HT-29 (cell line): Measurements from ENCODE around the gene RETN. TPM values are rescaled to one million over a fixed set of nuclear protein-coding genes. Genes with fewer than 3 reads are reported as not detected.

Experiments
- DNase-seq: peaks from one replicate; pipeline ENCODE4 v3.0.0-alpha.2; 2015; ENCODE audit warnings: low spot score
- total RNA-seq: library from RNA; depleted of rRNA; stranded (reverse); fragments of >200 nt; shearing (Covaris generic); gene quantifications from 2 replicates; pipeline ENCODE4 v1.2.3, GENCODE V29; 2014; rRNA removed

RETN gene
- not detected in 2 replicates for total RNA-seq

DNA sequence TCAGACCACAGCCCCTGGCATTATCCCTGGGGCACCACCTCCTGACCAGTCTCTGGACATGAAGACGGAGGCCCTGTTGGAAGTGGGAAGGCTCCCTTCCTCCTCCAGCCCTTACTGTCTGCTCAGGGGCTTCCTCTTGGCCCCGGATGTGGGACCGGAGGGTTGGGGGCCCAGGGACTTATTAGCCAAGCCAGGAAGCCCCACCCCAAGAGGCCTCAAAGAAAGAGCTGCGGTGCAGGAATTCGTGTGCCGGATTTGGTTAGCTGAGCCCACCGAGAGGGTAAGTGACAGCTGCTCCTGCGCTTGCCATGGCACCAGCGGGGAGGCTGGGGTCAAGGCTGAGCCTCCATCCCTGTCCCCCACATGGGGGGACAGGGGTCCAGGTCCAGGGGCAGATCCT, at the start of gene RETN:
Gene RETN, plus strand, starts transcription at position 208 of the 400 bp plus-strand sequence. CDS start 278 bp downstream, outside the sequence.
- DNase-seq = no peak

DNA sequence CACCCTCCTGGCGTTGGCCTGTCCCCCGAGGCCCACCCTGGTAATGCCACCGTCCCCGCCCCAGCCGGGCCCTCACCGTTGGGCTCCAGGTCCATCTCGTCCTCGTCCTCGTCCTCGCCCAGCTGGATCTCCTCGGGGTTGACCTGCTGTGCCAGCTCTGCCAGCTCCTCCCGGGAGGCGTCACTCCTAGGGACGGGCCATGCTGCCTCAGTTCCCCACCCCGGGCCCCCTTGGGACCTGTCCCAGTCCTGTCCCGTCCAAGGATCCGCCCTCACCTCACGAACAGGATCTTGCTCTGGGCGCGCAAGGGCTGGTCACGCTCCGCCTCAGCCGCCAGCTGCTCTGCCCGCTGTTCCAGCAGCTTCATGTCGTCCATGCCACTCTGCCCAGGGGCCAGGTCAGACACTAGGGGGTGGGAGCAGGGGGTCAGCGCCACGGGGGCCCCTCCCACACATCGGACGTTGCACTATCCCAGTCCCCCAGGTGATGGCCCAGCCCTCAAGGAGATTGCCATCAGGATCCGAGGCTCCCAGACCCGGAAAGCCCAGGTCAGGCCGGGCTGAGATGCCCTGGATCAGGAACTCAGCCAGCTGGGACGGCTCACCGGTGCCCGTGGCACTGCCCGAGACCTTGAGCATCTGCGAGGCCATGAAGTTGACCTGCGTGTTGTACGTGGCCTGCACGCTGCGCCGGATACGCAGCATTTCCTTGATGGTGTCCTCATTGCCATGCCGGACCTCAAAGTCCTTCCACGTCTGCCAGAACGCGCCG, 49.0 kb upstream of the RETN start:
- peak; percentile 41 for DNase-seq

DNA sequence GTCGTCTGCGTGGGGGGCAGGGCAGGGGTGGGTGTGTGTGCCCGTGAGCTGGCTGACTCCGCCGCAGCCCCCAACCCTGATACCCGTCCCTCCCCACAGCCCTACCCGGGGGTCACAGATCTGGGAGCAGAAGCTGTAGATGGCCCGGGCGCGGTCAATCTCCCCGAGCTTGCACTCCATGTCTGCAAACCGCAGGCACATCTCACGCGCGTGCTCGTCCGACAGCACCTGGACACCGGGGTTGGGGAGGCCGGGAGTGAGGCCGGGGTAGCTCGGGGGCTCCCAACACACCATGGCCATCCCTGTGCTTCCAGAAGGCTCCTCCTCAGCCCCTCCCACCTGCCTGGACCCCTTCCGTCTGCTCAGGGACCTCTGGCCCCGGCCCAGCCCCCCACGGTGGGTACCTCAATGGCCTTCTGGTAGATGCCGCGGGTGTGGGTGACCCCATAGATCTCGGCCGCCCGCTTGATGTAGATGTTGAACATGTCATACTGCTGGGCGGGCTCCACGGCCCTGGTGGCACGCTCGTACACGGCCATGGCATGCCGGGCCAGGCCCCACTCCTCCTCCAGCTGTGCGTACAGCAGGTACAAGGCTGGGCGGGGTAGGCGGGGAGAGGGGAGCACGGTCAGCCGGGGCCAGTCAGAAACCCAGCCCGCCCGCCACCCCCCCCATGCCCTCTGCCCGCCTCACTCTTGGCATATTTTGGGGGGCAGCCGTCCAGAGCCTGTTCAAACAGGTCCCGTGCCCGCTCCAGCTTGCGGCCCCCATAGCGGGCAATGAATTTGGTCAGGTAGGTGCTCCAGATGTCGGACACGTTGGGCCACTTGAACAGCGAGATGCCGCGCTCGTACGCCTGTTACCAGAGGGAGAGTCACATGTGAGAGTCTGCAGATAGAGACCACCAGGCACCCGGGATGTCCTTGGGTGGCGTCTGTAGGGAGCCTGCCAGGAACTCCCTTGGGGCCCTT, 48.1 kb upstream of the RETN start:
- DNase-seq = no peak

DNA sequence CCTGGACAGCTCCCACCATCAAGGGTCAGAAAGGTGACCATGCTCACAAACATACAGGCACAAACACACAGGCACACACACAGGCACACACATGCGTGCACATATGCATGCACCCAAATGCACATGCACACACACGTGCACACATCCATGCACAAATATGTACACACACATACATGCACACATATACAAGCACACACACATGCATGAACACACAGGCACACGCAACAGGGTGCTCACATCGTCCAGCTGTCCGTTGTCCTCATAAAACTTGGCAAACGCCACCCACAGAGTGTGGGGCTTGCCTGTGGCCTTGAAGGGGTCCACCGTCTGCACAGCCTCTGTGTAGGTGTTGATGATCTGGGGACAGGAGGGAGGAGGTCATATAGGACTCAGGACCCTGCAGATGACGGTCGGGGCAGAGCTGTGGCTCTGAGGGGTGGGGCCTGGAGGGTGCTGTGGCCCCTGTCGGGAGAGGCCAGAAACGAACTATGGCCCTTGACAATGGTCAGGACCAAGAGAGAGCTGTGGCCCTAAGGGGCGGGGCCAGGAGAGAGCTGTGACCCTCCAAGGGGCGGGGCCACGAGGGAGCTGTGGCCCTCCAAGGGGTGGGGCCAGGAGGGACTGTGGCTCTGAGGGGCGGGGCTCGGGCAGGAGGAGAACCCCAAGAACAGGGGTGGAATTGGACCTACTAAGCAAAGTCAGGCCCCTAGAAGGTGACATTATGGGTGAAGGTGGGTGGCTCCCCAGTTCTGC, 45.7 kb upstream of the RETN start:
- DNase-seq = no peak

GRCh38 chr19:7623725-7624603, 44.9 kb upstream of the RETN start:
- DNase-seq = no peak

- DNase-seq = no peak
Observed at GRCh38 chr19:7624810-7625209, 44.0 kb upstream of the RETN start.

GRCh38 chr19:7625763-7626372, 43.0 kb upstream of the RETN start:
- no peak for DNase-seq

DNA sequence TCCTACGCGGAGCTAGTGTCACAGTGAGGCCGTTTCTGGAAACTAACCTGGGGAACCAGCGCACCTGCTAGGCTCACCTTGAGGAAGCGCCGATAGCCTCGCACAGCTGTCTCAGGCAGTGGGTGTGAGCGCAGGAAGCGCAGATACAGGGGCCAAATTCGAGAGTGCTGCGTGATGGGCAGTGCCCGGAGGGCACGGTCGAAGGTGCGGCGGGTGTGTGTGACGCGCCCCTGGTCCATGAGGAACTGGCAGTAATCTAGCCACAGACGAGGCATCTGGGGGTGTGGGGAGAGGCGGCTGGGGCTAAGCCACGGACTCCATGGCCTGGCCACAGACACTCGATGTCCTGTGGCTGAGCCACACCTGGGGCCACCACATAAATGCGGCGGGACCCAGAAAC, 41.7 kb upstream of the RETN start:
- DNase-seq = no peak

DNA sequence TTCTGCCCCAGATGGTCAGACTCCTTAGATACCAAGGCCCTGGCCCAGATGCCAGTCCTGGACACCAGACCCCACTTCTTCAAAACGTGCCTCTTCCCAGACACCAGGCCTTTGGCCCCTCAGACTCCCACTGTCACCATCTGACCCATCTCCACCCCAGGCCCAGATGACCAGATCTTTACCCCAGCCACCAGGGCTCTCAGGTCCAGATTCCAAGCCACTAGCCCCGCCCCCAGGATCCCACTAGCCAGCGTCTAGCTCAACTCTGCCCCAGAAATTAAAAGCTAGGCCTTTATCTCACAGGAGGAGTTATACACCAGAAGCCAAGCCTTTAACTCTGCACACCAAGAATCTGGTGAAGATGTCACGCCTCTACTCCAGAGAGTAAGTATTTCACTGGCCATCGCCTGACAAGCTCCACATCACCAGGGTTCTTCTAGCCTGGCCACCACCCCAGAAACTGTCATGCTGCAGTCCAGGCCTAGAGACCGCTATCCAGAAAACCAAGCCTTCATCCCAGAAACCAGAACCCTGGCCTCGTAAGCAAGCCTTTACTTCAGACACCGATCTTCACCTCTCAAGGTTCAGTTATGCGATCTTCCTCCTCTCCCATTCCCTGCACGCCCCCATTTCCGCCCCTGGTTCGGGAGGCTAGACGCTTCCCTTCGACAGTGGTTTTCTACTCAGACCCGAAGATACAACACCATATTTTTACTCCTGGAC, 40.1 kb upstream of the RETN start:
- DNase-seq = no peak

- peak; percentile 94 for DNase-seq
Observed at GRCh38 chr19:7629347-7630054, 39.3 kb upstream of the RETN start, which contains the start of the genes PET100 and XAB2. Gene PET100, plus strand, starts transcription at chr19:7629793. Its CDS starts 41 bp downstream, at chr19:7629834. Gene XAB2, minus strand, starts transcription at chr19:7629545. Its CDS starts 18 bp downstream, at chr19:7629527.

GRCh38 chr19:7631577-7631976, 37.3 kb upstream of the RETN start:
- DNase-seq = no peak

DNA sequence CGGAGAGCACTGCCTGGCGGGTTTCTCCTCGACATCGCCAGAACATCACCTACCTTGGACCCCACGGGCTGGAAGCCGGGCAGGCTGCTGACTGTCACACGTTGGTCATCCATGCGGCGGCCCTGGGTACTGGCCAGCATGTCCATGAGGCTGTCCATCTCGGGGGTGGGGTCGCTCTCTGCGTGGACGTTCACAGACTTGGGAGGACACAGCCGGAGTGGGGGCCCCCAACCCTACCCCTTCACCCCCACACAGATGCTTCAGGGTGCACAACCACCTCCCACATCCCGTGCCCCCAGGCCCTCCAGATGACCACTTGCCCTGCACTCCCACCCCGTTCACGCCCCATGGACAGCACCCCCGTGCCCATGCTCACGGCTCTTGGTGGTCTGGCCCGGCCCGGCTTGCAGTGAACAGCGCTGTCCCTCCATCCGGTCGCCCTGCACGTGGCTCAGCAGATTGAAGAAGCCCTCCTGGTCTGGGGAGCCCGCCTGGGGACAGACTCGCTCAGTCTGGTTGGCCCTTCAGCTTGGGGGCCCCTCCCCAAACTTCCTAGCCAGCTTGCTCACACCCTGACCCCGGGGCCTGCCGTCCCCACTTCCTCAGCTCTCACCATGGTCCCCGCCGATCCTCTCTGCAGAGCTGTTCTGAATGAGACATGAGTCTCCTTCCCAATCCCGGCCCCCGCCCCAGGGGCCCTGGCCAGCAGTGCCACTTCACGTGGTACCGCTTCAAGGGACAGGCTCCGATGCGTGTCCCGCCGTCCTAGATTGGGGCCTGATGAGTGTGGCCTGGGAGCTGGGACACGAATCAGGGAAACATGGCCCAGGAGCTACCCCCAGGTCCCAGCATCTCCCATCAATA, 36.3 kb upstream of the RETN start:
- DNase-seq = no peak

GRCh38 chr19:7633698-7634097, 35.2 kb upstream of the RETN start, which contains the start of gene PCP2:
Gene PCP2, minus strand, starts transcription at chr19:7633719. Its CDS starts 262 bp downstream, at chr19:7633457.
- no peak for DNase-seq

DNA sequence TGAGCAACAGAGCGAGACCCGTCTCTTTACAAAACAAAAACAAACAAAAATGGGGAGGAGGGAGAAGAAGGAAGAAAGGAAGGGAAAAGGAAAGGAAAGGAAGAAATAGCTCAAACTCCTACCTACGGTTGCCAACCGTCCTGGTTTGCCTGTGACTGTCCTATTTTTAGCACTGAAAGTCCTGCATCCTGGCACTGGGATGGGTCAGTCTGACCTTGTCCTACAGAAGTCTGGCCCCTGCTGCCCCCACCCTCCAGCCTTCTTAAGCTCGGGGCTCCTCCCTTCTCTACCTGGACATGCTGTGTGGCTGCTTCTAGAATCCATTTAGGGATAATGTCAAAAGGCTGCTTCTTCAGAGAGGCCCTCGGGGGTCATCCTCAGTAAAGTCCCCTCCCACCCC, 33.2 kb upstream of the RETN start:
- no peak for DNase-seq

GRCh38 chr19:7636317-7636690, 32.5 kb upstream of the RETN start:
- no peak for DNase-seq

DNA sequence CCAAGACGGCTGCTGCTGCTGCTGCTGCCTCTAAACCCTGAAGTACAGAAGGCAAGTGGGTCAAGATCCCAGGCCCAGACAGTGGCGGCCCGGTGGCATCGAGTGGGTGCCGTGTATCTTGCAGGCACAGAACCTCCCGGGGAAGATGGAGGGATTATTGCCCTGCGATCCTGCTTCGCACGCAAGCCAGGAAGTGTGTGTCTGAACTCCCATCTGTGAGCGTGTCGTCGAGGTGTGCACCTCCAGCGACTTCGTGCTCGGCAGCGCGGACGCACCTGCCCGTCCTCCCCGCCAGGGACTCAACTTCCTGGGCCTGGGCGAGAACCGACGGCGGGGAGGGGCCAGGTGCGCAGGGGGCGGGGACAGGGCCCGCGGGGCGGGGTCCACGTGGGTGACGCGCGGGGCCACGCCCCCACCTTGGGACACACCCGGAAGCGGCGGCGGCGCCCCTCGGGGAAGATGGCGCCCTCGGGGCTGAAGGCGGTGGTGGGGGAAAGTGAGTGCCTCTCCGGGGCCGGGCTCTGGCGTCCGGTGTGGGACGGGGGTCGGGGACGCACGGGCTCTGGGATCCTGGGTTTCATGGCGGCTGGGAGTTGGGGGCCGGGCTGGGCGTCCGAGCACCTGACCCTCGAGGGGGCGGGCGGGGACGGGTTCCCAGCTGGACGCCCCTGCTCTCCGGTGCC, 32.0 kb upstream of the RETN start, which contains the start of gene STXBP2:
Gene STXBP2, plus strand, starts transcription at position 420 of the 683 bp plus-strand sequence. Its CDS starts 40 bp downstream, at position 460.
- peak; percentile 76 for DNase-seq
